Activated effector memory CD4-positive, alpha-beta T cell treated with Interleukin-2 at 50 U/mL for 16 hours (primary cell): ENCODE results near the gene TNS3.
"Not testable (repeated sequence)": the region's sequence is repeated elsewhere in the genome, so short reads cannot be mapped to it uniquely, and the experiment has no call there.

ENCODE experiments used
- DNase-seq: peaks from one replicate; pipeline ENCODE4 v3.0.0-alpha.2; 2020

TNS3 gene

GRCh38 chr7:47581804-47582763, at the start of gene TNS3:
TSS of gene TNS3 (minus strand) at chr7:47582111. CDS start at chr7:47439636, 142,475 bp downstream.
- no peak for DNase-seq

GRCh38 chr7:47631711-47632110, 49.8 kb upstream of the TNS3 start:
- DNase-seq, result no peak

GRCh38 chr7:47627580-47628283, 45.8 kb upstream of the TNS3 start:
- DNase-seq, result no peak

- DNase-seq, result no peak
Measured at GRCh38 chr7:47625861-47626715, 44.2 kb upstream of the TNS3 start.

GRCh38 chr7:47624689-47625088, 42.8 kb upstream of the TNS3 start:
- no peak for DNase-seq

GRCh38 chr7:47622946-47623640, 41.2 kb upstream of the TNS3 start:
- DNase-seq, result no peak

GRCh38 chr7:47622586-47622945, 40.7 kb upstream of the TNS3 start:
- no peak for DNase-seq

- no peak for DNase-seq
Measured at GRCh38 chr7:47621979-47622561, 40.2 kb upstream of the TNS3 start.

- no peak for DNase-seq
Measured at GRCh38 chr7:47621347-47621746, 39.4 kb upstream of the TNS3 start.

GRCh38 chr7:47619806-47620205, 37.9 kb upstream of the TNS3 start:
- DNase-seq, result no peak

GRCh38 chr7:47617131-47617530, 35.2 kb upstream of the TNS3 start:
- no peak for DNase-seq

GRCh38 chr7:47614450-47614849, 32.5 kb upstream of the TNS3 start:
- DNase-seq, result no peak

- no peak for DNase-seq
Measured at GRCh38 chr7:47611045-47611511, 29.2 kb upstream of the TNS3 start.

GRCh38 chr7:47610506-47611044, 28.7 kb upstream of the TNS3 start:
- no peak for DNase-seq

- DNase-seq, result no peak
Measured at GRCh38 chr7:47609803-47610452, 28.0 kb upstream of the TNS3 start.

- DNase-seq, result not testable (repeated sequence)
Measured at GRCh38 chr7:47606593-47607046, 24.7 kb upstream of the TNS3 start.

- DNase-seq, result no peak
Measured at GRCh38 chr7:47605816-47606575, 24.1 kb upstream of the TNS3 start.

- no peak for DNase-seq
Measured at GRCh38 chr7:47604496-47604890, 22.6 kb upstream of the TNS3 start.

GRCh38 chr7:47603514-47604255, 21.8 kb upstream of the TNS3 start:
- not testable (repeated sequence) for DNase-seq
